PFSK-1 (cell line): Measurements from ENCODE around the gene SLC35E3.

Experiments used
- REST ChIP-seq, 2 experiments: IDR thresholded peaks; 2 replicates each; pipeline versions ENCODE4 v1.6.1 to v1.8.0; 2011 to 2012; ENCODE audit warnings: low read depth in 2 of 2, low read length in 2 of 2, control low read depth in 1 of 2, inconsistent platforms in 1 of 2, mild to moderate bottlenecking in 1 of 2, moderate library complexity in 1 of 2; ENCODE audit not compliant: insufficient read depth in 1 of 2
- SIN3A ChIP-seq: IDR thresholded peaks from 2 replicates; pipeline ENCODE4 v1.6.1; 2012; ENCODE audit warnings: mild to moderate bottlenecking, low read length, moderate library complexity, borderline replicate concordance; ENCODE audit not compliant: insufficient read depth

DNA sequence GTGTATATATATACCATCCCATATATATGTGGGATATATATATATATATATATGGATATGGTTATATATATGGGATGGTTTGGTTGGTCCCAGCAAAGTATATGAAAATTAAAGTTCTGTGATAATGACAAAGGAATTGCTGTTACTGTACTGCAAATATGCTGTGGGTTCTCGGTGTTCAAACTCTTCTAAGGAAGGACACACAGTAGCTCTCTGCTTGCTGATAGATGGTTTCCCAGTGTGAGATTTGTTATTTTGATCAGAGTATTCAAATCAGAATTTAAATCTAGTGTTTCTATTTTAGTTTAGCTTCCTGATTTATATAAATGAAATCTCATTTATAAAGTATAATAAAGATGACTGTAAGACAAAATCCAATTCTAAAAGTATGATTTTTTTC, 19.7 kb downstream of the SLC35E3 start:
- no peak for TF ChIP-seq REST (IDR thresholded peaks at IDR 0.05; ENCODE audit: insufficient read depth in 1 of 2, low read depth in 2 of 2, low read length in 2 of 2)
- no peak for TF ChIP-seq SIN3A
